H1 (cell line): Measurements from ENCODE around the gene CACNA1A. TPM values are rescaled to one million over a fixed set of nuclear protein-coding genes. Genes with fewer than 3 reads are reported as not detected.
A peak's percentile ranks its signal among the peaks of the same experiment; 100 is the strongest.

ENCODE experiments used
- CTCF ChIA-PET: fragments of 300-600 bp; sonication (Branson Sonifier 250); formaldehyde crosslinking; loops from one replicate; lab custom pipeline; 2021; ENCODE audit not compliant: partially characterized antibody; lab: Charles Lee
- POLR2A ChIA-PET: fragments of 300-600 bp; sonication (Branson Sonifier 250); formaldehyde crosslinking; loops from one replicate; lab custom pipeline; 2021; ENCODE audit warnings: inconsistent platforms; ENCODE audit not compliant: partially characterized antibody; lab: Charles Lee
- DNase-seq, 2 experiments: peaks; one replicate each; pipeline versions ENCODE4 v3.0.0 to v3.0.0-alpha.2; 2010 to 2022; ENCODE audit warnings: low spot score in 2 of 2, low read depth in 1 of 2, mixed read lengths in 1 of 2
- FAIRE-seq: peaks from 2 replicates; lab custom pipeline; 2011; peaks lifted over from hg19 to GRCh38; lab: Jason Lieb, UNC
- H2AFZ ChIP-seq: 2 replicates; pipeline ENCODE4 v1.8.1; 2012; ENCODE audit warnings: low read length, inconsistent platforms
- H2AK5ac ChIP-seq: 2 replicates; pipeline ENCODE4 v1.6.1; 2013; ENCODE audit warnings: low read depth, low read length
- H2BK120ac ChIP-seq: replicated peaks from 2 replicates; pipeline ENCODE3; 2013; ENCODE audit warnings: low read depth, low read length, inconsistent platforms
- H2BK12ac ChIP-seq: 2 replicates; pipeline ENCODE4 v1.6.1; 2013; ENCODE audit warnings: low read depth, low read length
- H2BK15ac ChIP-seq: 2 replicates; pipeline ENCODE4 v1.6.1; 2013; ENCODE audit warnings: low read length
- H2BK20ac ChIP-seq: 2 replicates; pipeline ENCODE4 v1.6.1; 2013; ENCODE audit warnings: low read length
- H2BK5ac ChIP-seq: 2 replicates; pipeline ENCODE4 v1.6.1; 2013; ENCODE audit warnings: low read depth, low read length
- H3K14ac ChIP-seq: 2 replicates; pipeline ENCODE4 v1.6.1; 2013; ENCODE audit warnings: inconsistent platforms; ENCODE audit not compliant: insufficient read length
- H3K18ac ChIP-seq: 2 replicates; pipeline ENCODE4 v1.6.1; 2013; ENCODE audit warnings: low read length; ENCODE audit errors: extremely low read depth
- H3K23ac ChIP-seq: 2 replicates; pipeline ENCODE4 v1.6.1; 2013; ENCODE audit warnings: inconsistent platforms; ENCODE audit not compliant: insufficient read length
- H3K23me2 ChIP-seq: 2 replicates; pipeline ENCODE4 v1.6.1; 2013; ENCODE audit warnings: low read depth, low read length
- H3K27ac ChIP-seq: 2 replicates; pipeline ENCODE4 v1.6.1; 2011; ENCODE audit warnings: low read depth, low read length, inconsistent platforms
- H3K27me3 ChIP-seq, 4 experiments: replicated peaks in 1 of 4; 1 replicate in 1 of 4; 2 replicates in 3 of 4; pipeline versions ENCODE4 v1.6.1 to v1.8.1; 2011 to 2013; ENCODE audit warnings: low read length in 3 of 4, mild to moderate bottlenecking in 3 of 4, inconsistent platforms in 2 of 4, mixed read lengths in 2 of 4, moderate library complexity in 1 of 4; ENCODE audit not compliant: control insufficient read depth in 3 of 4, insufficient read depth in 3 of 4; ENCODE audit errors: extremely low read depth in 1 of 4
- H3K36me3 ChIP-seq, 4 experiments: 2 replicates each; pipeline versions ENCODE4 v1.6.1 to v1.8.1; 2011 to 2013; ENCODE audit warnings: mild to moderate bottlenecking in 4 of 4, low read length in 3 of 4, moderate library complexity in 2 of 4, control low read depth in 1 of 4, inconsistent platforms in 1 of 4; ENCODE audit not compliant: insufficient read depth in 4 of 4, control insufficient read depth in 2 of 4
- H3K4ac ChIP-seq: replicated peaks from 2 replicates; pipeline ENCODE3; 2013; ENCODE audit warnings: low read length, low read depth, mixed read lengths, inconsistent platforms; ENCODE audit not compliant: insufficient read length
- H3K4me1 ChIP-seq, 4 experiments: replicated peaks in 1 of 4; 1 replicate in 1 of 4; 2 replicates in 3 of 4; pipeline versions ENCODE4 v1.6.1 to v1.8.1; 2011 to 2013; ENCODE audit warnings: low read length in 3 of 4, inconsistent platforms in 2 of 4, mixed read lengths in 1 of 4; ENCODE audit not compliant: insufficient read depth in 4 of 4, control insufficient read depth in 3 of 4
- H3K4me2 ChIP-seq, 2 experiments: 2 replicates each; pipeline versions ENCODE4 v1.6.1 to v1.8.1; 2011 to 2013; ENCODE audit warnings: low read depth in 2 of 2, low read length in 2 of 2, control low read depth in 1 of 2, inconsistent platforms in 1 of 2, mild to moderate bottlenecking in 1 of 2; ENCODE audit not compliant: insufficient read depth in 1 of 2
- H3K4me3 ChIP-seq, 4 experiments: fragments of 200-600, 300-600 bp in 1 of 4; sonication (generic), shearing (Covaris generic), sonication (Bioruptor Twin) in 1 of 4; 2 replicates each; pipeline versions ENCODE4 v1.5.1 to v1.8.1; 2011 to 2016; ENCODE audit warnings: low read length in 4 of 4, low read depth in 3 of 4, control low read depth in 2 of 4, inconsistent platforms in 2 of 4, mild to moderate bottlenecking in 2 of 4, mixed read lengths in 1 of 4, moderate library complexity in 1 of 4; ENCODE audit not compliant: insufficient read depth in 2 of 4; ENCODE audit errors: extremely low read depth in 1 of 4
- H3K56ac ChIP-seq: replicated peaks from 2 replicates; pipeline ENCODE3; 2013; ENCODE audit warnings: low read depth, mild to moderate bottlenecking, mixed read lengths, low read length, inconsistent platforms; ENCODE audit not compliant: insufficient read length
- H3K79me1 ChIP-seq: 2 replicates; pipeline ENCODE4 v1.6.1; 2013; ENCODE audit warnings: low read depth, low read length, control low read depth
- H3K79me2 ChIP-seq, 2 experiments: 2 replicates each; pipeline versions ENCODE4 v1.6.1 to v1.8.1; 2012 to 2013; ENCODE audit warnings: low read length in 2 of 2, mild to moderate bottlenecking in 2 of 2, inconsistent platforms in 1 of 2; ENCODE audit not compliant: insufficient read depth in 2 of 2, control insufficient read depth in 1 of 2
- H3K9ac ChIP-seq, 4 experiments: replicated peaks in 1 of 4; 1 replicate in 1 of 4; 2 replicates in 3 of 4; pipeline versions ENCODE4 v1.6.1 to v1.8.1; 2011 to 2013; ENCODE audit warnings: low read depth in 3 of 4, low read length in 3 of 4, control low read depth in 2 of 4, mild to moderate bottlenecking in 2 of 4, moderate library complexity in 2 of 4, inconsistent platforms in 1 of 4; ENCODE audit errors: extremely low read depth in 1 of 4
- H3K9me3 ChIP-seq, 2 experiments: 2 replicates each; pipeline versions ENCODE4 v1.6.1 to v1.8.1; 2012 to 2013; ENCODE audit warnings: mild to moderate bottlenecking in 2 of 2, moderate library complexity in 2 of 2, control low read depth in 1 of 2, inconsistent platforms in 1 of 2, low read depth in 1 of 2, low read length in 1 of 2, mixed read lengths in 1 of 2; ENCODE audit not compliant: insufficient read depth in 2 of 2
- H4K20me1 ChIP-seq, 2 experiments: replicated peaks in 1 of 2; 2 replicates each; pipeline versions ENCODE3 to v1.8.1; 2011 to 2013; ENCODE audit warnings: inconsistent platforms in 2 of 2, low read length in 2 of 2, mild to moderate bottlenecking in 1 of 2; ENCODE audit not compliant: insufficient read depth in 2 of 2, control insufficient read depth in 1 of 2
- H4K5ac ChIP-seq: 2 replicates; pipeline ENCODE4 v1.6.1; 2013; ENCODE audit warnings: low read length, low read depth, mixed read lengths, inconsistent platforms; ENCODE audit not compliant: insufficient read length
- H4K8ac ChIP-seq: 2 replicates; pipeline ENCODE4 v1.8.0; 2013; ENCODE audit warnings: mild to moderate bottlenecking, moderate library complexity, low read length, inconsistent platforms; ENCODE audit not compliant: insufficient read depth; ENCODE audit errors: extremely low read depth
- H4K91ac ChIP-seq: replicated peaks from 2 replicates; pipeline ENCODE3; 2013; ENCODE audit warnings: low read length, mixed read lengths, inconsistent platforms; ENCODE audit not compliant: insufficient read length
- KDM1A ChIP-seq: fragments of 200-600, 300-600 bp; sonication (generic); IDR thresholded peaks from 2 replicates; pipeline ENCODE4 v1.7.1; 2016; ENCODE audit warnings: mild to moderate bottlenecking, low read length, borderline replicate concordance
- PHF8 ChIP-seq: fragments of 200-600 bp; sonication (generic); conservative IDR thresholded peaks from 2 replicates; pipeline ENCODE4 v1.7.1; 2012; ENCODE audit warnings: low read depth, mild to moderate bottlenecking, inconsistent platforms, low read length, moderate library complexity
- POLR2A ChIP-seq, 2 experiments: IDR thresholded peaks; 1 replicate in 1 of 2; 2 replicates in 1 of 2; pipeline ENCODE4 v1.6.1; 2011; ENCODE audit warnings: low read depth in 2 of 2, low read length in 2 of 2, mild to moderate bottlenecking in 2 of 2; ENCODE audit errors: control extremely low read depth in 1 of 2
- SP4 ChIP-seq: IDR thresholded peaks from 2 replicates; pipeline ENCODE4 v1.6.1; 2012; ENCODE audit warnings: low read length, inconsistent platforms
- WGBS, 2 experiments: shearing (Covaris generic) in 1 of 2; methylation state at CpG; one replicate each; pipeline versions ENCODE4 v1.1.6 to v1.1.7; 2013 to 2015; ENCODE audit warnings: low lambda C conversion rate in 2 of 2, mixed read lengths in 2 of 2, inconsistent platforms in 1 of 2, low coverage in 1 of 2, missing lambda C conversion rate in 1 of 2; ENCODE audit not compliant: insufficient replicate concordance in 2 of 2, insufficient coverage in 1 of 2, insufficient read length in 1 of 2; ENCODE audit errors: extremely low coverage in 1 of 2, missing lambda C conversion rate in 1 of 2; 5-methylcytosine and 5-hydroxymethylcytosine counted together
- polyA plus RNA-seq, 7 experiments: library from polyadenylated mRNA; depleted of rRNA in 3 of 7; stranded (reverse) in 5 of 7; unstranded in 2 of 7; fragments of >200 nt in 5 of 7; fragments of 200-250 nt in 2 of 7; gene quantifications; 1 replicate in 5 of 7; 2 replicates in 1 of 7; 4 replicates in 1 of 7; pipeline versions ENCODE4 v1.2.1 to v1.2.3, GENCODE V29; 2011 to 2013; ENCODE audit warnings: missing spikeins in 2 of 7, mixed read lengths in 2 of 7
- total RNA-seq: library from RNA; stranded (reverse); fragmentation: NEBNext Ultra II Directional; extraction: Animal tissue kit (Norgen Biotek cat#: 25700); gene quantifications from 2 replicates; pipeline ENCODE4 v1.2.1, GENCODE V29; 2021

CACNA1A gene
- total and polyA plus RNA-seq, 2 of the 8 experiments (the other 6 are each of a cell fraction or from before 2014, with no cell fraction given): 10.7 to 25.3 TPM

GRCh38 chr19:13283871-13284270 lies 222.4 kb downstream of the CACNA1A start:
- no peaks in the 10 kb centered on the region for H3K23me2 ChIP-seq
- H4K5ac ChIP-seq: no peak overlapping the region
- no peak overlapping the region for H3K4me2 ChIP-seq
- no peak for DNase-seq
- H2BK5ac ChIP-seq: no peak overlapping the region
- H3K79me1 ChIP-seq: no peaks in the 10 kb centered on the region
- H2AK5ac ChIP-seq: no peak overlapping the region
- H3K79me2 ChIP-seq: no peaks in the 10 kb centered on the region
- H2AFZ ChIP-seq: no peak overlapping the region
- H3K9ac ChIP-seq: no peak overlapping the region
- H2BK15ac ChIP-seq: no peak overlapping the region
- no peak overlapping the region for H3K27ac ChIP-seq
- no peak overlapping the region for H2BK20ac ChIP-seq
- ChIA-PET POLR2A (no interaction called here), CTCF (interaction anchor here (0.6 kb wide), 1 partner anchor 354 kb away, joined by 3 read pairs; no protein-coding TSS in a partner anchor)
- no peak overlapping the region for H4K8ac ChIP-seq
- peaks cover 0 to 4% (median 1%) of the 10 kb centered on the region in 4 experiments; a peak in 3 of 7 replicates for H3K4me1 ChIP-seq
- no peak overlapping the region for H2BK12ac ChIP-seq
- no peak overlapping the region for H3K56ac ChIP-seq
- H4K91ac ChIP-seq: no peak overlapping the region
- H4K20me1 ChIP-seq: no peaks in the 10 kb centered on the region
- no peak overlapping the region for H3K14ac ChIP-seq
- peaks cover 0 to 6% (median 3%) of the 10 kb centered on the region in 4 experiments; a peak in 3 of 8 replicates for H3K36me3 ChIP-seq
- TF ChIP-seq POLR2A (IDR thresholded peaks at IDR 0.05; ENCODE audit: control extremely low read depth in 1 of 2, low read depth in 2 of 2, low read length in 2 of 2): no peak
- TF ChIP-seq SP4: no peak
- TF ChIP-seq PHF8: no peak
- TF ChIP-seq KDM1A: peak; percentile 56; the same call in 1 of the 2 replicates
- no peak overlapping the region for H3K18ac ChIP-seq
- H3K4me3 ChIP-seq: no peak overlapping the region
- H3K23ac ChIP-seq: no peak overlapping the region
- no peaks in the 10 kb centered on the region for H3K9me3 ChIP-seq
- H3K4ac ChIP-seq: no peak overlapping the region
- WGBS, 2 experiments: 80% methylated on average over 1 of the region's 1 CpG; no CpG with 5 or more reads in 1 of the 2 experiments
- no peak for FAIRE-seq
- H2BK120ac ChIP-seq: no peak overlapping the region
- H3K27me3 ChIP-seq: no peaks in the 10 kb centered on the region
